Measurements from ENCODE around the gene ZNF503.

ZNF503 gene

DNA sequence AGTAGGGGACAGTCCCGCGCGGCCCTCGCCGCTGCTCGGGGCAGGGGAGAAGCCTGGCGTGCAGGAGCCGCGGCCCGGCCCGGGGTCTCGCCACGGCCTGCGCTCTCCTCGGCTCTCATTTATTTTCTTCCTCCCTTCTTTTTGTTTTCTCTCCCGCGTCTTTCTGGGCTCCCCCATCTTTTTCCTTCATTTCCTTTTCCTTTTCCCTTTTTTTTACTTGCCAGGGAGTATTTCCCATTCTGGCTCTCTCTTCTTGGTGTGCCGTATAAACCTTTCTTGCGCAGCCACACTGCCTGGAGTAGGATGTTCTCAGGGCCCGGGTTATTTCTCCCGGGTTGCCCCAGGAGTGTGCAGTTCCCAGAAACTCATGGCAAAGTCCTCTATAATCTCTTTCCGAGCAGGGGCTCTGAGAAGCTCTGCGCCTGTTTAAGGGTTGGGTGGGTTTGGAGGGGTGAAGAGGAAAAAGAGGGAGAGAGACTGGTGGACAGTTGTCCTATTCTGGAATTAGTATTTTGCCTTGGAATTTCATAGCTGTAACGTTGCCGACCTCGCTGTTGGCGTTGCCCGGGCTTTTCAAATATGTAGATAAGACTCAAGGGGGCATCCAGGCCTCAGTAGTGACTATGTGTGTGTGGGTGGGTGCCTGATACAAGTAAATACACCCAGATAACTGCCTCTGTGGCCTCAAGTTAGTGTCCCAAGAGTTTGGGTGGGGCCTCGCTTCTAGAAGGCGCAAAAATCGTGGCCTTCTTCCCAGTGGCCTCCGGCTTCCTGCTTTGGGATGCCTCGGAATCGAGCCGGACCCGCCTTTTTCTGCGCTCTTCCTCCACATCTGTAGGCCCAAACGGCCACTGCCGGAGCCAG is 4.3 kb upstream of the ZNF503 start:
- DNase-seq: no peak

DNA sequence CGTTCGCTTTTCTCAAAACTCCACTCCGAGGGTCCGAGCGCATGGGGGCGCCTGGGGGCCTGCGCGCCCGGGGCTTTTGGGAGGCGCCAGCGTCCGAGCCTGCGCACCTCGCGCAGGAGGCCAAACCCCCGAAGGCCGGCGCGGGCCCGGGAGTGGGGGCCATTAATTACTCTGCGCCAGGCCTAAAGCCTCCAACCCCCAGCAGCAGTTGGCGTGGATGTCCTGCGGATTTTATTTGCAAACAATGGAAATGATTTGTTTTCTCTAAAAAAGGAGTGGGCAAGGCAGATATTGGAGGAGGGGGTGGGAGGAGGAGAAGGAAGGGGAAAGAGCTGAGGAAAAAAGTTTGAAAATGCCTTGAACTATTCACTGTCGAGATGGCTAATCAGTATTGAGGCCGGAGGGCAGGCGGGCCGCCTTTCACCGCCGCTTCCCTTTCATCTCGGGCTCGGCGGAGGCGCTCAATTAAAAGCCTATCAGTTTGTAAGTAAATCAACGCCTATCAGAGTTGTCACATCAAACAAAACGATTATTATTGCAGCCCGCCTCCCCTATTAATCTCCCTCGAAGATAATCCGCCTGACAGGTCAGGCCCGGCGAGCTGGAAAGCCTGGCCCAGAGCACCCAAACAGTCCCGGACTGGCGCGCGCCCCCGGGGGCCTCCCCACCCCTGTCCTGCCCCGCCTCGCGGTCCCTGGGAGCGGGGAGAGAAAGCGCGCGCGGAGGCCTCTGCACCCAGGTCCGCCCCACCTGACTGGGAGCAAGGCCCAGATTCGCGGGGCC is 3.4 kb upstream of the ZNF503 start:
- DNase-seq: no peak

DNA sequence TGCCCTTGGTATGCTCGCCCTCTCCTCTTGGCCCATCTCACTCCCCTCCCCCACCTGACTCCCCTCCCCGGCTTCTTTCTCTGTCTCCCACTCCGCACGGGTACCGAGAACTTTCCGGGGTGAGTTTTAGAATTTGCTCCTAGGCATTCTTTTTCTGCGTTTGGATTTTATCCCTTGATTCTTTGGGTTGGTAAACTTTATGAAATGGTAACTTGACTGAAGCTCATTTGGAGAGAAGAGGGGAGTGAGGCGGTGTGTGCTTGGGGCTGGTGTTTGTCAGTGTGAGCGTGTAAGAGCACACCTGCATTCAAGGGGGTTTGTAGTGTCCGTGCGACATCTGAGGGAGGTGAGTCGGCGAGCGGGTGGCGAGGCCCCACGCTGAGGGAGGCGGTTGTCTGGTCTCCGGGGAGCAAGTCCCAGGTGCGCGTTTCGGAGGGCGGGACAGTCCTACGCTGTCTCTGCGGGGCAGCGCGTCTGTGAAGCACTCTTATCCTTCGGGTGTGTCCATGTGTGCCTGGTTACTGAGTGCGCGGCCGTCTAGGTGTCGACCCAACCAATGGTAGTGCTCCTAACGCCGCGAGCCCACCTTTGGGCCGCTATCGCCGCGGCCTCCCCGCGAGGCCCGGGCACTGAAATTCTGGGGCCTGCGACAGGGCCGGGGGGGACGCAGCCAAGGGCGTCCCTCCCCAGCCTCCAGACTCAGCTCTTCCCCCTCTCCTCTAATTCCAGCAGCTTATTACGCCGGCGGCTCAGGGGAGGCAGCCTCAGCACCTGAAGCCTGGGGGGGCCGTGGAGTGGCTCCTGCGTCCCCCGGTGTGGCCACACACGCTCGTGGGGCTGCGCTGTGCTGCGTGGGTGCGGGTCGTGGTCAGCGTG is 2.6 kb upstream of the ZNF503 start:
- DNase-seq: no peak

DNA sequence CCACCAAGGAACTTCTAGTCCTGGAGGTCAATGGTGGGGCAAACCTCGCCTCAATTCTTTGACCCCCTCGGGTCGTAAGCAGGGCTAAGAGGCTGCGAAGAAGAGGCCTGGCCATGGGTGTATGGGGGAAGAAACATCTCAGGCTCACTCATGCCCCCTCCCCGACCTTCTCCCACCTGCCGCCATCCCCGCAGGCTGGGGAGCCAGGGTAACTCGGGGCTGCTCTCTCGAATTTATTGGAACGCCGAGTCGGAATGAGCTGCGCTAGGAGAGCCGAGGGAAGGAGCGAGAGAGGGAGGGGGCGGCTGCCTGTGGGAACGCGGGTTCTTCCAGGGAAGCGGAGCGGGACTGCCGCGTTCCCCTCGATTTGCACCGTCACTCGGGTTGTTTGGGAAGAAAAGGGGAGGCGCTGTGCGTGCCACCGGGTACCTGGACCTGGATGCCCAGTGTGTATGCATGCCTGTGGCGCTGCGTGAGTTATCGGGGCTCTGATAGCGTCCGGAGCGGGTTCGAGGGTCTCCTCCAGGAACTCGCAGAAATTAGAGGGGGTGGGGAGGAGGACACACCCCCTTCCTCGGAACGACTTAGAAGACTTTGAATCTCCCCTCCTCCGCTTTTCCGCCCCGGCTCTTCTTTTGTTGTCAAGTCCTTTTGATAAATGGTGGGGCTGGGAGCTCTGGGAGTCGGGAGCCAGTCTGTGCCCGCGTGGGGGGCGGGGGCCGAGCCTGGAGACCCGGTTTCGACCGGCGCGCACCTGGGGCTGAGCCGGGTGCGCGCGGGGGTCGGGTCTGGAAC is 1.8 kb upstream of the ZNF503 start:
- no peak for DNase-seq

DNA sequence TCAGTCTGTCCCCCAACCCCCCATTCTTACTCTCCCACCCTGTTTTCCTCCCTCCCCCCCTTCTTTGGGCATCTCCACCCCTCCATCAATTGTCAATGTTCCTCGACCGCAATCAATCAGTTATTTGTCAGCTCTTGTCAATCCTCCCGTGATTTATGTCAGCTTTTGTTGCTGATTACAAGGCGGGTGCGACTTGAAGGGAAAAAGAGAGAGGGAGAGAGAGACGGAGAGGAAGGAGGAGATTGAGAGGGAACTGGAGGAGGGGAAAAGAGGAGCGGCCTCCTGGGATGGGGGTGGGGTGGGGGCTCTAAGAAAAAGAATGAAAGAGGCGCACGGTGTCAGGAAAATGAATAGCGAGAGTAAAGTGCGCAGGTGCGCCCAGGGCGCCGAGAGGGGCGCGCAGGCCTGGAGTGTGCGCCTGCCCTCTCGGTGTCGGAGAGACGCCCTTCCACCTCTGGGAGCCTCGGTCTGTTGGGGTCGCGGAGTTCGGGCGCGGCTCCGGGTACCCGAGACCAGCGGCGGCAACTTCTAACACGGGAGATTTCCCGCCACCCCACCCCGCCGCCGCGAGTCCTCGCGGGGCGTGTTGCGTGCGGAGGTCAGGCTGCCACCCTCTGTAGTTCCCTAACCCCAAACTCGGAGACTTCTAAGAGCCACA is 1.1 kb upstream of the ZNF503 start:
- no peak for DNase-seq

DNA sequence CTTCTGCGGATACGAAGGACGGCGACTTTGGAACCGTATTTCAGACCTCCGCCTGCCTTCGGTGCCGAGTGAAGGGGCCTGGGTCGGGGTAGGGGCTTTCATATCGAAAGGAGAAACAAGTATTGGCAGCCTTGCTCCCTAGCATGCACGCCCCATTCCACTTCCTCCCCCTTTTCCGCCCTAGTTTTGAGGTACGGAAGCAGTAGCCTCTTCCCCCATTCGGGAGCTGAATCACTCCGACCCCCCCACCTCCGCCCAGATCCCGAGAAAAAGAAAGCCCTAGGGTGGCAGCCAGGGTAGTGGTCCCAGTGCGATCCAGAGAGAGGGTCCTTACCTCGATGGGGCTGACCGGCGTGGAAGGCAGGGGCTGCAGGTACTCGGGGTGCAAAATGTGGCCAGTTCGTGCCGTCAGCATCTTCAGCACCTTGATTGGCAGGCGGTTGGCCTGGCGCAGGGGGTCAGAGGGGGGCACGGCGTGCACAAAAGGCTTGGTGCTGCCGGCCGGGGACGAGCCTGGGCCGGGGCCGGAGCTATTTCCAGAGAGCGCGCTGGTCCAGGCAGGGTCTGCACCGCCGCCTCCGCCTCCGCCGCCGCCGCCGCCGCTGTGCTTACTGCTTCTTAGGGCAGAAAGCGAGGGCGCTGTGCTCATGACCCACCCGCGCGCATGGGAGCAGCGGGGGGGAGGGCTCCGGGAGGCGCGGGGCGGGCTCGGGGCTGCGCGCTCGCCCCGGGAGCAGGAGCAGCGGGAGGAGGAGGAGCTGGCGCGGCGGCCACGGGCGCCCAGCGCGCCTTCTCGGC is 594 bp downstream of the ZNF503 start:
- no peak for DNase-seq

DNA sequence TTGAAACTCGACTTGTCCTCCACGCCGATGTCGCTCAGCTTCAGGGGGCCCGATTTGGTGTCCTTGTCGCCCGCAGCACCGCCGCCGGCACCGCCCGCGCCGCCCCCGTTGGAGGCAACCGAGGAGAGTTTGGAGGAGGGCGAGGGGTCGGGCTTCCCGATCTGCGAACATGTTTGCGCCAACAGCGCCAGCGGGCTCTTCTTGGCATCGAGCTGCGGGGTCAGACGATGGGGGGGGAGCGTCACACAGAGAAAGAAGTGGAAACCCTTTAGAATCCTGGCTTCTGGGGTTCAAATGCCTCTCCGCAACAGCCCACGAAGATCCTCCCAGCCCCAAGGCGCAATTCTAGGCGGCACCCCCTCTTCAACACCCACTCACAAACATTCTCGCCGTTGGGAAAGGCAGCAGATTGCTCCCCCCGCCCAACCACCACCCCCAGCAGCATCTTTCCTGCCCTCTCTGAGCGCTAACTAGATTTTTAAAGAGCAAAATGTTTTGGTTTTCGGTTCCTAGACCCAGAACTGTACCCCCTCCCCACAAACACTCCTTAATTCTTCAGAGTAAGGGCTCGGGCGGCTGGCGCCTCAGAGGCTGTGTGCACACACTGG is 1.3 kb downstream of the ZNF503 start:
- DNase-seq: no peak

DNA sequence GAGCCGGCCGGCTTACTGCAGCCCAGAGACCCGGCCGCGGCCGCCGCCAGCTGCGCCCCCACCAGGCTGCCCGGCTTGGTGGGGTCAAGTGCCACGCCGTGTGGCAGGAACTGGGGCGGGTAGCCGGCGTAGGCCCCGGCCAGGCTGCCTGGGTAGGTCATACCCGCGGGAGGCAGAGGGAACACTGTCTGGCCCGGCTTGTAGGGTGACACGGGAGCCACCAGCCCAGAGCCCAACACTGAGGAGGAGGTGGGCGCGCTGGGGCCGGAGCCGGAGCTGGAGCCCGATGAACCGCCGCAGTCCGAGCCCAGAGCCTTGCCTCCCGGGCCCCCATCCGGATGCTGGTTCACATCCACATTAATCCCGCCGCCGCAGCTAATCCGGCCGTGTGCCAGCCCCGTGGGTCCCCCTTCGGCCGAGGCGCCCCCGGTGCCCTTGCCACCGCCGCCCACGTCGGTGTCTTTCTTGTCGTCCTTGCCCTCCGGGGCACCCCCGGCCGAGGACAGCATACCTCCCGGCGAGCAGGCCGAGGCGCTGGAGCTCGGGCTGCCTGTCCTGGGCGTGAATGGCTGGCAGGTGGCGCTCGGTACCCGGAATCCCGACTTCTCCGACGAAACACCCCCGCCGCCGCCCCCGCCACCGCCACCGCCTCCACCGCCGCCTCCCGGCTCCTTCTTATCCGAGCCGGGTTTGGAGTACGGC is 2.0 kb downstream of the ZNF503 start:
- peak; percentile 45 for DNase-seq

DNA sequence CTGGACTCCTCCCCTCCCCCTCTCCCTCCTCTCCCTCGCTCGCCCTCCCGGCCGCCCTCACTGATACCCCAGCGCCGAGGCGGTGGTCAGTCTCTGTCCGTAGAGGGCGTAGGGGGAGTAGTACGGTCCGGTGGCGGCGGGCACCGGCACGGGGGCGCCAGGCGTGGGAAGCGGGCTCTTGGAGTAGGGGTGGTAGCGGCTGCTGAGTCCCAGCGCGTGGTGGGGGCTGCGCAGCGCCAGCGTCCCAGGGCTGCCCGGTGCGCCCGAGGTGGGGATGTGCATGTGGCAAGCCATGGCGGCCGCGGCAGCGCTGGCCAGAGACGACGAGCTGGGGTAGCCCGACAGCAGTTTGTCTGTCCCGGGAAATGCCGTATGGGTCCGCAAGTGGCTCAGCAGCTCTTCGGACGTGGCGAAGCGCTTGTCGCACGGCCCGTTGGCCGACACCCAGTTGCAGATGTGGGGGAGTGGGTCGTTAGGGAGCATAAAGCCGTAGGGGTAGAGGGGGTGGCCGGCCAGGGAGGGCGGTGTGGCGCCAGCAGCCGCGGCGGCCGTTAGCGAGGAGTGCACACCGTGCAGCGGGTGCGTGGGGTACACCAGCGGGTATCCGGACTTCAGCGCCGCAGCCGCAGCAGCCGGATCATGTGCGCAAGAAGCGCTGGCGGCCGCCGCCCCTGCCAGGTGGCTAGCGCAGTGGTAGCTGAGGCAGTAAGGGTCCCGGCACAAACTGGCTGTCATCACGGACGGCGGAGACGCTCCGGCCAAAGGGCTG is 2.7 kb downstream of the ZNF503 start:
- DNase-seq: no peak

DNA sequence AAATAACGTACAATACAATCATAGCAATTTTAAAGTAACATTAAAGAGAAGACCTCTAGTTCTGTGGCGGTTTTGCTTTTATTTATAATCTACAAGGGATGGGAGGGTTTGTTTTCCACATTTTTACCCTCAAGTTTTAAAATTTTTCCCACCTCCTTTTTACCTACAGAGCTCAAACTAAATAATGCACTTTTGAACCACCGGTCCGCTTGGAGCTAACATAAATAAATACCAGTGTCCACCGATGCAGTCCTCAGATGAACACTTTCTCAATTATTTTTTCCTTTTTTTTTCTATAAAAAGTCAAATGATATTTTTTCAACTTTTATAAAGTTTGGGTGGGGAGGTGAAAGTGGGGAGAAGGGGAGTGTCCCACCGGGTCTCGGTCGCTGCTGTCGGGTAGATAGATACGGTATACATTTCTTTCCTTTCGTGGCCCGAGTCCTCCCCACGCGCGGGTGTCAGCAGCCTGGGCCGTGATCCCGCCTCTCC is 3.3 kb downstream of the ZNF503 start:
- no peak for DNase-seq

DNA sequence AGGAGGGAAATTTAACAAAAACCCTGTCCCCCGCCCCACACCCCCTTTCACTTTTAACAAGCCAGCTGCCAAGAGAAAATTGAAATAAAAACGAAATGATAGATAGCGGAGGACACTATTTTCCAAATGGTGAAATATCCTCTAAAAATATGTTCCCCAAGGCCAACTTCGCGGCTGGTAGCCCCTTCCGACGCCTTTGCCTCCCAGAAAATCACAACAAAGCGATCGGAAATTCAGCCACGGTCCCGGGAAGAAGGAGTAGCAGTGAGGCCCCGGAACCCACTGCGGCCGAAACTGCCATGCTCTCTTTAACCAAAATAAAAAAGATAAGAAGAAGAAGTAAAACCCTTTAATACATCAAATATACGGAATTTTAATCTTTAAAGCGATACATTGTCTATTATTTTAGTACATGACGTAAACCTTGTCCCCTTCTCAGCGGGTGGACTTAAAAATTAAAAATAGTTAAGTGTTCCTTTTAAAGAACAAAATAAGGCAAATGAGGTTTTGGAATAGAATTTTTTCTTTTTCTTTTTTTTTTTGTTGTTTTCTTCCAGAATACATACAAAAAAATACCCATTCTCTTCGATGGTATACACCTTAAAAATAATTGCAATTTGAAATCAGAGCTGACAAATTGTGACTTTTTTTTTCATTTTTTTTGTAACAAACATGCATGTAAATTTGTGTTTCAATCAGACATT is 3.9 kb downstream of the ZNF503 start:
- DNase-seq: no peak

DNA sequence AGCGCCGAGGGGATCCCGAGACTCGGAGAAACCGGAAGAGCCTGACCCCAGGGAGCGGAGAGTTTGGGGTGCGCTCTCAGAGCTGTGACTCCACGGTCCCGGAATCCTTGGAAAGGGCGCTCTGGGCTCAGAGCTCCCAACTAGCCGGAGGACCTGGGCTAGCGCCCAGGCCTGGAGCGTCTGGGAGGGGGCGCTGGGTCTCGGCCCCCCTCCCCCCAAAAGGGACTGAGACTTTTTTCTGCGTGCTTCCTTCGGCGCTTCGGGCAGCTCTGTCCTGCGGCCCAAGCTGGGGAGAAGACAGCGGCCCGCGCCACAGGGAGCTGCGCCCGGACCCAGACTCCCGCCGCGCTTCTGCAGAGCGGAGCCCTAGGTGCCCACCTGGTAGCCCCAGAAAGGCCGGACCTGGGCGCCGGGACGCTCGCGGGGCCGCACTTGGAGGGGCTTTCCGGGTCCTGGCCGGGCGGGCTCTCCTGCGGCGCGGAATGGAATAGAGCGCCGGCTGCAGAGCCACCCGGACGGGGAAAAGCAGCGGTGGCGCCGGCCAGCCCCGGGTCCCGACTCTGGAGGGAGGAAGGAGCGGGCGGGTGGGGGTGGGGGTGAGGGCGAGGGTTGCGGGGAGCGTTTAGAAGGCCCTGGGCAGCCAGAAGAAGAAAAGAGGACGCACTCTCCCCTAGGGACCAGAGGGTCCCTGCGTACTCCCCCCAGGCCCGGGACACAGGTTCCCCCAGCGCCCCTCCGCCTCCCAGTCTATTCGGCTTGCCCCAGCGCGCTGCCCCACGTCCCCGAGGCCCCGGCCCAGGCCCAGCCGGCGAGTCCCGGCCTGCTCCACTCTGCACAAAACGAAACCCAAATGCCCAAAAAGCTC is 4.7 kb downstream of the ZNF503 start:
- no peak for DNase-seq

DNA sequence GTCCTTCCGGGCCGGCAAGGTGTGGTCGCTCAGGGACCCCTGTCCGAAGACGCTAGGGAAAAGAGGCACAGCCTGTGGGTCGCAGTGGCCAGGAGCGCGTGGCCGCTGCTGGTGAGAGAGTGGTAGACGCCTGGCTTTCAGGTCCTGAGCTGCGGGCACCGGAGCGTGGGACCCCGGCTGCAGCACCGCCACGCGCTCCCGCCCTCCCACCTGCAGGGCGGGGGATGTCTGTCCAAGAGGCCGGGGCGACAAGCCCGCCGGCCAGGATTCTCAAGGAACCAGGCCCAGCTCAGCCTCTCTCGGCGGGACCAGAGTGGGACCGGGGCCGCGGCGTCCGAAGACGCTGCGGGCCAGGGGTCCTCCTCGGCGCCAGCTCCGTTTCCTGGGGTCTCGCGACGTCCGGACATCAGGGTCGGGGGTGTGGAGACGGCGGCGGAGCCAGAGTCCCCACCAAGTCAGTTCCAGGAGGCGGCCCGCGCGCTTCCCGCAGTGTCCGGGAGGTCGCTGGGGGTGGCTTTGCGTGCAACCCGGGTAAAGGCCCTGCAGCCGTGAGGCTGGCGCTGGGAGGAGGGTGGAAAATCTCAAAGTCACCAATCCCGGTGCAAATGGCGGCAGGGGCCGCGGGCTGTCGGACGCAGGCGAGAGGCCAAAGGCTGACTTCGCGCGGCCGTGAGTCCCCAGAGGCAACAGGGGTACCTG is 5.5 kb downstream of the ZNF503 start:
- DNase-seq: no peak

DNA sequence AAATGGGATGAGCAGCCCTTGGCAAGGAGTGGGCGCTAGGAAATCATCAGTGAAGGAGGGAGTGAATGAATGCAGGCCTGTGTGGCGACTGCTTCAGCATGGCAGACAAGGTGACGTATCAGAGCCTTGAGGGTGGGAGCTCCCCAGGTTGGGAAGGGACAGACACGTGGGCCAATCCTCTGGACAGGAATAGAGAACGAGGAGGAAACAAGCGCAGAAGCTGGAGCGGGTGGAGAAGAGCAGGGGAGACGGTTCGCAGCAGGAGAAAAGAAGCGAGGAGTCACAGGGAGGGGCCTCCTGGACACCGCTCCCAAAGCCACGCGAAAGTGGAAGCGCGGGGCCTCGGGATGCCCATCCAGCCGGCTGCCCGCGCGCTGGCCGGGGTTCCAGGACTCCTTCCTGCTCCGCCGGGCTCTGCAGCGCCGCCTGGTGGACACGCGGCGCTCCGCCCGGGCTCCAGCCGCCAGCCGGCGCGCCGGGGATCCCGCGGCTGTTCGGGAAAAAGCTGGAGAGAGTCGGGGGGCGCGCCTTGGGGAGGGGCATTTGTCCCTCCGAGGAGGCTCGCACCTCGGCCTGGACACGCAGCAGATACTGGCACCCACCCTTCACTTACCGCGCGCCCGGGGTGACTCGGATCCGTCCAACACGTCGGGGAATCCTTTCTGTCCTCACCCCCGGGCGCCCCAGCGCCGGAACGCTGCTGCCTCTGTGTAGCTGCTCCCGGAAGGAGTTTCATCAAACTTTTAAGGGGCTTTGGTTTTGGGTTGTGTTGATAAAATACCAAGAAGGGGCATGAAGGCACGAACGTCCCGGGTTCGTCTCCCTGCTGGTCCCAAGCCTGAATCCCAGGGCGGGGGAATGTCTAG is 6.3 kb downstream of the ZNF503 start:
- DNase-seq: no peak

DNA sequence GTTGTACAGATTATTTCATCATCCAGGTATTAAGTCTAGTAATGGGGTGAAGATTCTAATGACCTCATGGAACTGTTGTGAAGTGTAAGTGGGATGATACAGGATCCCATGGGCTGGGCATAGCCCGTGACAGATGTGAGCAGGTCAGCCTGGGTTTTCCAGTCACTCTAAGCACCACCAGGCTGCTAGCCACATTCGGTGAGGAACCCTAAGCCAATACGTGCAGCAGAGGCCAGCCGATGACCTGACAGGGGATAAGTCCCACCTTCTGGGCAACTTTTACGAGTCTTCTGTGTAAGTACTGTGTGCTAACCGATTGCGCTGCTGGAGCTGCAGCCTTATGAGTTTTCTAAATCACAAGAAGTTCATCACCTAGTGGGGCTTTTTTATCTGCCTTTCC is 7.3 kb downstream of the ZNF503 start:
- DNase-seq: no peak

DNA sequence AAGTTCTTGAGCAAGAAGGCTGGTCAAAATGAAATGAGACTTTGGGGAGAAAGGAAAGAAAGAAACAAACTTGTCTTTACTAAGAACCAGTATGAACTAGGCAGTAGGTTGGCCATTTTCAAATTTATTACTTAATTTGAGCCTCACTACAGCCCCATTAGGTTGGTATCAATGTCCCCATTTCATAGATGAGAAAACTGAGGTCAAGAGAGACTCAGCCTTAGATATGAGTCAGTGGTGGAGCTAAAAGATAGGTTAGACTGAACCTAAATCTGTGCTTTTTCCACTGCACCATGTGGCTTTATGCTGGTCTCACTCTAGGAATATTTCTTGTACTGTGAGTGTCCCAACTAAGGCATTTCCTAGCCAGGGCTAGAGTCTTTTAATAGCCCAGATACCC is 8.8 kb downstream of the ZNF503 start:
- no peak for DNase-seq

Measured in CD4-positive, alpha-beta T cell treated with Interferon gamma for 1 hour (primary cell).